Measurements from ENCODE around the gene PDE6A. TPM values are rescaled to one million over a fixed set of nuclear protein-coding genes. Genes with fewer than 3 reads are reported as not detected.

PDE6A gene
- total and polyA plus RNA-seq, 9 of the 15 experiments (the other 6 are each of a cell fraction or from before 2014, with no cell fraction given) = 0.01 to 0.04 (median 0.01) TPM; not detected in 6

GRCh38 chr5:149990518-149991376, 46.2 kb upstream of the PDE6A start (continued):
- TF ChIP-seq FIP1L1 (IDR thresholded peaks at IDR 0.05; ENCODE audit: low read depth, low read length, poor library complexity, severe bottlenecking) = no peak
- TF ChIP-seq ETV5 (CRISPR knock-in tag; IDR thresholded peaks at IDR 0.05; ENCODE audit: low read depth) = no peak
- TF ChIP-seq RBM15 (IDR thresholded peaks at IDR 0.05; ENCODE audit: insufficient read depth, low read length) = no peak
- no peak for TF ChIP-seq UBTF (IDR thresholded peaks at IDR 0.05; ENCODE audit: borderline replicate concordance in 1 of 2, low read depth in 2 of 2, low read length in 2 of 2)
- TF ChIP-seq SMARCE1 (IDR thresholded peaks at IDR 0.05) = no peak
- no peak for TF ChIP-seq TRIM28 (IDR thresholded peaks at IDR 0.05)
- no peak for TF ChIP-seq RFX1 (IDR thresholded peaks at IDR 0.05)
- TF ChIP-seq FOXO4 (CRISPR knock-in tag; IDR thresholded peaks at IDR 0.05) = no peak
- TF ChIP-seq POLR2A (conservative IDR thresholded peaks at IDR 0.05) = no peak
- no peak for TF ChIP-seq BACH1 (tag; IDR thresholded peaks at IDR 0.05)
- TF ChIP-seq SAP30 (IDR thresholded peaks at IDR 0.05; ENCODE audit: borderline replicate concordance, insufficient read depth, low read depth, low read length, poor library complexity, severe bottlenecking) = no peak
- peak; percentile 28; the same call in 1 of the 2 replicates for TF ChIP-seq CREM (IDR thresholded peaks at IDR 0.05; ENCODE audit: low read depth)
- 0 out of 2 replicates have a peak, but pooled peaks have one; percentile 17 for TF ChIP-seq ZBTB33 (CRISPR knock-in tag; IDR thresholded peaks at IDR 0.05)
- TF ChIP-seq NFXL1 (CRISPR knock-in tag; IDR thresholded peaks at IDR 0.05) = no peak
- no peak for TF ChIP-seq TFE3 (CRISPR knock-in tag; IDR thresholded peaks at IDR 0.05)
- TF ChIP-seq CGGBP1 (CRISPR knock-in tag; IDR thresholded peaks at IDR 0.05) = no peak
- no peak for TF ChIP-seq NONO (IDR thresholded peaks at IDR 0.05; ENCODE audit: low read depth in 2 of 2, low read length in 1 of 2)
- TF ChIP-seq ZBTB34 (CRISPR knock-in tag; IDR thresholded peaks at IDR 0.05) = no peak
